Measurements from ENCODE around the gene MPO. TPM values are rescaled to one million over a fixed set of nuclear protein-coding genes. Genes with fewer than 3 reads are reported as not detected.

MPO gene
- total RNA-seq, 2 donors from 2014 or later = not detected

- Mint-ChIP-seq H3K4me3 (peak overlapping the region; percentile 61), H3K36me3 (ENCODE audit: low read depth) (peaks cover 6% of the 10 kb centered on the region), H3K4me1 (peaks cover 14% of the 10 kb centered on the region), H3K27ac (no peak overlapping the region), H3K9me3 (no peaks in the 10 kb centered on the region), H3K27me3 (ENCODE audit: insufficient read depth) (peaks cover 60% of the 10 kb centered on the region)
- DNase-seq = no peak
- 24 to 35% methylated on average over 4 to 13 of the region's 13 CpGs for WGBS, 2 experiments (ENCODE audit: insufficient coverage in 1 of 2, insufficient read length in 1 of 2)
- no peaks in the 10 kb centered on the region for H3K4me1 ChIP-seq (ENCODE audit: control insufficient read depth, insufficient read depth, low read length)
- H3K27me3 ChIP-seq (ENCODE audit: control insufficient read depth, insufficient read depth, low read length, poor library complexity, severe bottlenecking) = peaks cover 8% of the 10 kb centered on the region
- peak overlapping the region; percentile 76 for H3K4me3 ChIP-seq (ENCODE audit: low read length)
- H3K9me3 ChIP-seq (ENCODE audit: control insufficient read depth, low read length) = no peaks in the 10 kb centered on the region
- no peaks in the 10 kb centered on the region for H3K36me3 ChIP-seq (ENCODE audit: control insufficient read depth, insufficient read depth, low read length)
- H3K9ac ChIP-seq (ENCODE audit: extremely low read depth, low read length, poor library complexity, severe bottlenecking) = peak overlapping the region; percentile 33
- H3K27ac ChIP-seq (ENCODE audit: low read depth, low read length) = no peak overlapping the region
- no peak for TF ChIP-seq CTCF (conservative IDR thresholded peaks at IDR 0.05)
These were observed 43.3 kb upstream of the MPO start for GRCh38 chr17:58324056-58324408.

DNA sequence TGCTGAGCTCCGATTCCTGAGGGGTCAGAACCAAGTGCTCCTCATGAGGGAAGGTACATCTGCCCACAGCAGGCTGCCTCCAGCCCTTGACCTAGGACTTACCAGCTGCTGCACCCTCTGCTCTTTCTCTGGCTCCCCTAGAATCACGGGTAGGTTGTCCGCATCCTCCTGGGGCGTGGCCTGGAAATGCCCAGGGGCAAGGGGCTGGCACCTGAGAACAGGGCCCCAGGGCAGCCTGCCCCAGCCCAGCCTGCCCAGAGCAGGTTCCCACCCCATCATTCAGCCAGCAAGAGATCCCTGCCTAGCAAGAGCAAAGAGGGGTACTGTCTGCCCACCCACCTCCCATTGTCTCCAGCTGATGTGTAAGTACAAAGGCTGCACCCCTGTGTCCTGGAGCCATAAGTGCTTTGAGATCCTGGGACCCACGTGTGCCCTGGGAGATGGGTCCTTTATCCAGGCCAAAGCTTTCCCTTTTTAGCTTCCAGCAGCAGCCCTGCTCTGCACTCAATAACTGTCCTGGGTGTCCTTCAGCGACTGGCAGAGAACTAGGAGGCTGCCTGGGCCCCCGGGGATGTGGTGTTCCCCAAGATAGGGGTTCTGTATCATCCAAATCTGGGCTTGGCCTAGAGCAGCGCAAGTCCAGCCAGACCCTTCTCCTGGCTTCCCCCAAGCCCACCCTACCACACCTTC lies 42.8 kb upstream of the MPO start:
- H3K4me3 Mint-ChIP-seq = peak overlapping the region; percentile 61
- no peak overlapping the region for H3K27ac Mint-ChIP-seq
- no peaks in the 10 kb centered on the region for H3K9me3 ChIP-seq (ENCODE audit: control insufficient read depth, low read length)
- H3K36me3 ChIP-seq (ENCODE audit: control insufficient read depth, insufficient read depth, low read length) = no peaks in the 10 kb centered on the region
- peak overlapping the region; percentile 33 for H3K9ac ChIP-seq (ENCODE audit: extremely low read depth, low read length, poor library complexity, severe bottlenecking)
- no peaks in the 10 kb centered on the region for H3K9me3 Mint-ChIP-seq
- H3K4me3 ChIP-seq (ENCODE audit: low read length) = peak overlapping the region; percentile 76
- H3K4me1 ChIP-seq (ENCODE audit: control insufficient read depth, insufficient read depth, low read length) = no peaks in the 10 kb centered on the region
- WGBS, 2 experiments (ENCODE audit: insufficient coverage in 1 of 2, insufficient read length in 1 of 2) = 89 to 97% methylated on average over 6 to 8 of the region's 8 CpGs
- H3K27me3 ChIP-seq (ENCODE audit: control insufficient read depth, insufficient read depth, low read length, poor library complexity, severe bottlenecking) = peaks cover 8% of the 10 kb centered on the region
- no peak overlapping the region for H3K27ac ChIP-seq (ENCODE audit: low read depth, low read length)
- H3K27me3 Mint-ChIP-seq (ENCODE audit: insufficient read depth) = peaks cover 58% of the 10 kb centered on the region
- no peak for DNase-seq
- peaks cover 6% of the 10 kb centered on the region for H3K36me3 Mint-ChIP-seq (ENCODE audit: low read depth)
- no peak for TF ChIP-seq CTCF (conservative IDR thresholded peaks at IDR 0.05)
- H3K4me1 Mint-ChIP-seq = peaks cover 12% of the 10 kb centered on the region

DNA sequence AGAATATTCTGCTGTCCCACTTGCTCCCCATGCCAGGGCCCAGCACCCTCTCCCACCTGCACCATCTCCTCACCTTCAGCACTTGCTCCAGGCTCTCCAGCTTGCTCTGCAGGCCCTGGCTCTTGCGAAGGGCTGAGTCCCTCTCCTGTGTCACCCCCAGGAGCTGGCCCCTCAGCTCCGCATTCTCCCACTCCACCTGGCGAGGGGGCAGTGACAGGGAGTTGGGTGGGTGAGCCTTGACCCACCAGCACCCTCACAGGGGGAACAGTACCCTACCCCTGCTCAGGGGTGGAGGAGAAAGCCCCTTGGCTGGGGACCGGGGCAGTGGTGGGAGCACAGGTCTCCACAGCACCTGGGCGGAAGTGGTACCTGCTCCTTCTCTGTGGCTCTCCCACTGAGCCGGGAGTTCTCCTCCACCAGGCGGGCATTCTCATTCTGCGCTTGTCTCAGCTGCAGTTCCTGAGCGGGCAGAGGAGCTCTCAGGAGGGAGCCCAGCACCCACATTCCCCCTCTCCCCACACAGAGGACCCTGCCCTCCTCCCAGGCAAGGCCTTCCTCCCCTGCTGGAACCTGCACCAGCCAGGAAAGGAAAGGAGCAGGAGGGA lies 41.9 kb upstream of the MPO start:
- Mint-ChIP-seq H3K27me3 (ENCODE audit: insufficient read depth) (peaks cover 52% of the 10 kb centered on the region), H3K4me3 (no peak overlapping the region), H3K27ac (no peak overlapping the region), H3K4me1 (peaks cover 12% of the 10 kb centered on the region), H3K36me3 (ENCODE audit: low read depth) (peaks cover 6% of the 10 kb centered on the region), H3K9me3 (no peaks in the 10 kb centered on the region)
- H3K27ac ChIP-seq (ENCODE audit: low read depth, low read length) = no peak overlapping the region
- no peaks in the 10 kb centered on the region for H3K9me3 ChIP-seq (ENCODE audit: control insufficient read depth, low read length)
- no peak overlapping the region for H3K9ac ChIP-seq (ENCODE audit: extremely low read depth, low read length, poor library complexity, severe bottlenecking)
- no peaks in the 10 kb centered on the region for H3K36me3 ChIP-seq (ENCODE audit: control insufficient read depth, insufficient read depth, low read length)
- no peak overlapping the region for H3K4me3 ChIP-seq (ENCODE audit: low read length)
- H3K27me3 ChIP-seq (ENCODE audit: control insufficient read depth, insufficient read depth, low read length, poor library complexity, severe bottlenecking) = peaks cover 8% of the 10 kb centered on the region
- WGBS, 2 experiments (ENCODE audit: insufficient coverage in 1 of 2, insufficient read length in 1 of 2) = 94 to 100% methylated on average over 1 to 9 of the region's 9 CpGs
- no peak for TF ChIP-seq CTCF (conservative IDR thresholded peaks at IDR 0.05)
- DNase-seq = no peak
- no peaks in the 10 kb centered on the region for H3K4me1 ChIP-seq (ENCODE audit: control insufficient read depth, insufficient read depth, low read length)
